GM11168 (cell line): ENCODE data around the gene MYH4.

Source experiments
- in situ Hi-C: fragments of 300-500 bp; cut with MboI; formaldehyde crosslinking; loops from one replicate; pipeline ENCODE4 v1.12.0; 2022; ENCODE audit warnings: low sequenced_read_pairs; ENCODE audit not compliant: unreplicated experiment

MYH4 gene

GRCh38 chr17:10469459-10469858 lies at the start of gene MYH4:
Gene MYH4 (minus strand): TSS chr17:10469559. CDS start chr17:10466745, 2,814 bp downstream.
- in situ Hi-C loops = no loop called here

GRCh38 chr17:10518271-10519037 lies 49.1 kb upstream of the MYH4 start, which contains the start of gene MYH1:
Gene MYH1 (minus strand): TSS chr17:10518542. CDS start chr17:10516642, 1,900 bp downstream.
- in situ Hi-C loops = no loop called here

GRCh38 chr17:10516638-10517037 lies 47.3 kb upstream of the MYH4 start:
- in situ Hi-C loops = no loop called here

GRCh38 chr17:10516065-10516464 lies 46.7 kb upstream of the MYH4 start:
- in situ Hi-C loops = no loop called here

GRCh38 chr17:10513299-10514067 lies 44.1 kb upstream of the MYH4 start:
- in situ Hi-C loops = no loop called here

GRCh38 chr17:10512856-10513255 lies 43.5 kb upstream of the MYH4 start:
- in situ Hi-C loops = no loop called here

- in situ Hi-C loops = no loop called here
Measured at GRCh38 chr17:10499950-10500349, 30.6 kb upstream of the MYH4 start.

GRCh38 chr17:10492004-10492403 lies 22.6 kb upstream of the MYH4 start:
- in situ Hi-C loops = loop anchor here (5.0 kb wide), 1 partner anchor 375 kb away; no protein-coding TSS in a partner anchor

- in situ Hi-C loops = no loop called here
Measured at GRCh38 chr17:10482252-10482651, 12.9 kb upstream of the MYH4 start.

- in situ Hi-C loops = no loop called here
Measured at GRCh38 chr17:10477701-10478100, 8.3 kb upstream of the MYH4 start.

- in situ Hi-C loops = no loop called here
Measured at GRCh38 chr17:10474536-10474935, 5.2 kb upstream of the MYH4 start.

- in situ Hi-C loops = no loop called here
Measured at GRCh38 chr17:10471858-10472257, 2.5 kb upstream of the MYH4 start.

- in situ Hi-C loops = no loop called here
Measured at GRCh38 chr17:10463402-10463801, 6.0 kb downstream of the MYH4 start.

- in situ Hi-C loops = no loop called here
Measured at GRCh38 chr17:10460062-10460461, 9.3 kb downstream of the MYH4 start.

- in situ Hi-C loops = no loop called here
Measured at GRCh38 chr17:10458701-10459100, 10.7 kb downstream of the MYH4 start.

- in situ Hi-C loops = no loop called here
Measured at GRCh38 chr17:10457952-10458351, 11.4 kb downstream of the MYH4 start.

- in situ Hi-C loops = no loop called here
Measured at GRCh38 chr17:10447026-10447931, 22.1 kb downstream of the MYH4 start.

- in situ Hi-C loops = no loop called here
Measured at GRCh38 chr17:10439816-10440215, 29.5 kb downstream of the MYH4 start.

GRCh38 chr17:10435096-10435495 lies 34.3 kb downstream of the MYH4 start:
- in situ Hi-C loops = no loop called here

GRCh38 chr17:10429421-10430045 lies 39.8 kb downstream of the MYH4 start:
- in situ Hi-C loops = no loop called here
